ENCODE results near the gene SLC25A13.

The SLC25A13 gene

GRCh38 chr7:96235281-96235680 is 86.6 kb downstream of the SLC25A13 start:
- no peak for TF ChIP-seq CTCF (IDR thresholded peaks at IDR 0.05; ENCODE audit: borderline replicate concordance, insufficient read depth, low read depth, low read length)
- no peak overlapping the region for H3K4me3 ChIP-seq (ENCODE audit: low read depth, low read length)

GRCh38 chr7:96233528-96234154 is 88.3 kb downstream of the SLC25A13 start:
- no peak overlapping the region for H3K4me3 ChIP-seq (ENCODE audit: low read depth, low read length)
- no peak for TF ChIP-seq CTCF (IDR thresholded peaks at IDR 0.05; ENCODE audit: borderline replicate concordance, insufficient read depth, low read depth, low read length)

- H3K4me3 ChIP-seq (ENCODE audit: low read depth, low read length): no peak overlapping the region
- no peak for TF ChIP-seq CTCF (IDR thresholded peaks at IDR 0.05; ENCODE audit: borderline replicate concordance, insufficient read depth, low read depth, low read length)
Observed at GRCh38 chr7:96233084-96233483, 88.8 kb downstream of the SLC25A13 start.

- no peak for TF ChIP-seq CTCF (IDR thresholded peaks at IDR 0.05; ENCODE audit: borderline replicate concordance, insufficient read depth, low read depth, low read length)
- no peak overlapping the region for H3K4me3 ChIP-seq (ENCODE audit: low read depth, low read length)
Observed at GRCh38 chr7:96228760-96229159, 93.1 kb downstream of the SLC25A13 start.

- H3K4me3 ChIP-seq (ENCODE audit: low read depth, low read length): no peak overlapping the region
- TF ChIP-seq CTCF (IDR thresholded peaks at IDR 0.05; ENCODE audit: borderline replicate concordance, insufficient read depth, low read depth, low read length): no peak
Observed at GRCh38 chr7:96225251-96225650, 96.6 kb downstream of the SLC25A13 start.

GRCh38 chr7:96224685-96225084 is 97.2 kb downstream of the SLC25A13 start:
- TF ChIP-seq CTCF (IDR thresholded peaks at IDR 0.05; ENCODE audit: borderline replicate concordance, insufficient read depth, low read depth, low read length): no peak
- no peak overlapping the region for H3K4me3 ChIP-seq (ENCODE audit: low read depth, low read length)

- TF ChIP-seq CTCF (IDR thresholded peaks at IDR 0.05; ENCODE audit: borderline replicate concordance, insufficient read depth, low read depth, low read length): no peak
- H3K4me3 ChIP-seq (ENCODE audit: low read depth, low read length): no peak overlapping the region
Observed at GRCh38 chr7:96224073-96224472, 97.8 kb downstream of the SLC25A13 start.

All from GM12875 (cell line).